ENCODE measurements around the gene HADHB. TPM values are rescaled to one million over a fixed set of nuclear protein-coding genes. Genes with fewer than 3 reads are reported as not detected.

Gene HADHB
- total RNA-seq, 1 donor from 2014 or later: 66.5 TPM

DNA sequence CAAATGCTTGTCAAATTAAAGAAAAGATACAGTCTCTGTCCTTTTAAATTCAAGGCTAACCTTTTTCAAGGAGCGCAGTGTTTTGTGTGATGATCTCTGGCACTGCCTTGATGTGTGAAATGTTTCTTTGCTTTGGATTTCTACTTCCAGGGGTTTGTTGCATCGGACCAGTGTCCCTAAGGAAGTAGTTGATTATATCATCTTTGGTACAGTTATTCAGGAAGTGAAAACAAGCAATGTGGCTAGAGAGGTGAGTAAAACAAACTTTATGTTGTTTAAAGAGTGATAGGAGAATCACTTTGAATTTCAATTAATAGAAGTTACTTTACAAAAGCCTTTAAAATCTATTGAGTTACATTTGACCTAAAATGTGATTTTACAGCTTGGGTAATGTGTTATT, 28.8 kb downstream of the HADHB start:
- no peak for DNase-seq (ENCODE audit: low read depth, low spot score)
- no peak for TF ChIP-seq CTCF (conservative IDR thresholded peaks at IDR 0.05)
- Mint-ChIP-seq H3K9me3 (no peaks in the 10 kb centered on the region), H3K27ac (ENCODE audit: unreplicated experiment) (no peak overlapping the region), H3K27me3 (ENCODE audit: low read depth) (no peaks in the 10 kb centered on the region), H3K4me1 (peaks cover 6% of the 10 kb centered on the region), H3K36me3 (ENCODE audit: low read depth) (peaks cover under 1% of the 10 kb centered on the region), H3K4me3 (no peak overlapping the region)

DNA sequence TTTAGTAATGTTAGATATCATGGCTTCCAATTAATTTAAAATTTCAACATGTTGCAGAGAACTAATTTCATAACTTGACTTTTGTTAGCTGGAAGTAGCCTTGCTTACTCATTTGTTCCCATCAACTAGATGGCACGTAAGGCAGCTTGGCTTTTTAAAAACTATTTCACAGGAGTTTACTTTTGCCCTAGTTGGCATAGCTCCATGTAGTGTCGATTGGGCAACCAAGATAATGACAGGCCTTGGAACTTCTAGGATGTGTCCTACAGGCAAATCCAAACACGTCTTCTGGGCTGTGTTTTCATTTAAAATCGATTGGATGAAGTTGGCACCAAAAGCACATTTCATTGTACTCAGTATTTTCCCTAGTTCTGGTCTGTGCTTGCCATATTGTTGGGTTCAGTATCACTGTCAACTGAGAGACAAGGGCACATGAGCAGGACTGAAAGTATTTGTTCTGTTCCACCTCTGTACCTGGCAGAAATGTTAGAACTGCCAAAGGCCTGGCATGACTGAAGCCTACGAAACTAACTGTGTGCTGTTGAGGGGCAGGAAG, 29.4 kb downstream of the HADHB start:
- peaks cover 6% of the 10 kb centered on the region for H3K4me1 Mint-ChIP-seq
- no peak for TF ChIP-seq CTCF (conservative IDR thresholded peaks at IDR 0.05)
- H3K27me3 Mint-ChIP-seq (ENCODE audit: low read depth): no peaks in the 10 kb centered on the region
- H3K9me3 Mint-ChIP-seq: no peaks in the 10 kb centered on the region
- H3K27ac Mint-ChIP-seq (ENCODE audit: unreplicated experiment): no peak overlapping the region
- peaks cover 3% of the 10 kb centered on the region for H3K36me3 Mint-ChIP-seq (ENCODE audit: low read depth)
- no peak for DNase-seq (ENCODE audit: low read depth, low spot score)
- H3K4me3 Mint-ChIP-seq: no peak overlapping the region

DNA sequence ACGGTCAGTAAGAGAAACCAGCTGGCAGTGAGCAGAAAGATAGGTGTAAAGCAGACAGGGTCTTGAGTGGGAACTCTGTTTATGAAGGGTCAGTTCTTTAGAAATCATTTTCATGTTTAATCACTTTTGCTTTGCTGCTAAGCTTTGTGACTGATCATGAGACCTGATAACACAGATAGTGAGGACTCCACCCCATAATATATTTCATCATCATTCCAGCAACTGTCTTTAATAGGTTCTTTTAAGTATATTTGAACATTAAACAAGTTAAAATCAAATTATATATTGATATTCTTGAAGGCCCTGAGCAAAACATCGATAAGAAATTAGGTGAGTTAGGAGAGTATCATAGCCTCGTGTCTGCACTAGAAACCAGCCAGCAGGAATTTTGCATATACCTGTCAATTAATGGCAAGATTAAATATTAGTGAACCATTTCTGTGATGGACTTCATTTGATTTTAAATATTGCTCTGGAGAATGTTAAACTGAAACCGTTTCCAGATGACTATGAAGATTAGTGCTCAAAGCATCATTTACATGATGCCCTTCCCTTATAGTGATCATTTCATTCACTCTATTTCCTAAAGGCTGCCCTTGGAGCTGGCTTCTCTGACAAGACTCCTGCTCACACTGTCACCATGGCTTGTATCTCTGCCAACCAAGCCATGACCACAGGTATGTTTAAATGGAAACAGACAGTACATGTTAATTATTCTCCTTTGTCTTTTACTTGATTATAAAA, 31.9 kb downstream of the HADHB start:
- no peak for TF ChIP-seq CTCF (conservative IDR thresholded peaks at IDR 0.05)
- no peaks in the 10 kb centered on the region for H3K9me3 Mint-ChIP-seq
- peaks cover 6% of the 10 kb centered on the region for H3K4me1 Mint-ChIP-seq
- no peak for DNase-seq (ENCODE audit: low read depth, low spot score)
- no peaks in the 10 kb centered on the region for H3K27me3 Mint-ChIP-seq (ENCODE audit: low read depth)
- peaks cover 3% of the 10 kb centered on the region for H3K36me3 Mint-ChIP-seq (ENCODE audit: low read depth)
- H3K4me3 Mint-ChIP-seq: no peak overlapping the region
- no peak overlapping the region for H3K27ac Mint-ChIP-seq (ENCODE audit: unreplicated experiment)

- no peak for TF ChIP-seq CTCF (conservative IDR thresholded peaks at IDR 0.05)
- no peak overlapping the region for H3K4me3 Mint-ChIP-seq
- no peak for DNase-seq (ENCODE audit: low read depth, low spot score)
- H3K27me3 Mint-ChIP-seq (ENCODE audit: low read depth): no peaks in the 10 kb centered on the region
- H3K4me1 Mint-ChIP-seq: peaks cover 6% of the 10 kb centered on the region
- no peak overlapping the region for H3K27ac Mint-ChIP-seq (ENCODE audit: unreplicated experiment)
- no peaks in the 10 kb centered on the region for H3K9me3 Mint-ChIP-seq
- peaks cover 11% of the 10 kb centered on the region for H3K36me3 Mint-ChIP-seq (ENCODE audit: low read depth)
Observed at GRCh38 chr2:26279886-26280285, 35.1 kb downstream of the HADHB start.

DNA sequence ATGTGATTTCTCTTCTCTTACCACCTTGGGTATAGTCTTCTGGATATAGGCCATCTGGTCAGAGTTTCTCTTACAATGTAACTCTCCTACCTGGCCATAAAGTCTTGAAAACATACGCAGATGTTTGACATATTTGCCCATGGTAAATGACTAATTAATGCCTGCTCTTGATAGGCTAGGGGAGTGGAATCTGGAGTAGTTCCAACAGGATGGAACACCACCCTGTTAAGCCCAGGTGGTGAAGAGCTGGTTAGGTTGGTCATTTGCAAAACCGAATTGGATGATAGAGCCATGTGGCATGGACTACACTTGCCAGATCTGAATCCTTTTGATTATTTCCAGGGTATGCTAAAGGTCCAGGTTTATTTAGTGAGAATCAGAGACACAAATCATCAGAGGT, 36.5 kb downstream of the HADHB start:
- Mint-ChIP-seq H3K4me3 (no peak overlapping the region), H3K9me3 (no peaks in the 10 kb centered on the region), H3K27me3 (ENCODE audit: low read depth) (no peaks in the 10 kb centered on the region), H3K36me3 (ENCODE audit: low read depth) (peaks cover 15% of the 10 kb centered on the region), H3K27ac (ENCODE audit: unreplicated experiment) (no peak overlapping the region), H3K4me1 (no peaks in the 10 kb centered on the region)
- no peak for TF ChIP-seq CTCF (conservative IDR thresholded peaks at IDR 0.05)
- DNase-seq (ENCODE audit: low read depth, low spot score): no peak
